ENCODE data around the gene SMIM33.
"Not testable (repeated sequence)": the region's sequence is repeated elsewhere in the genome, so short reads cannot be mapped to it uniquely, and the experiment has no call there.

Gene SMIM33

GRCh38 chr5:139470821-139471300 lies at the start of gene SMIM33:
SMIM33 (plus strand) TSS chr5:139471004; CDS start chr5:139471122, 118 bp downstream.
- no peak for DNase-seq

- DNase-seq = peak; percentile 32
Measured at GRCh38 chr5:139422307-139422893, 48.4 kb upstream of the SMIM33 start.

GRCh38 chr5:139425497-139425896 lies 45.3 kb upstream of the SMIM33 start:
- DNase-seq = no peak

GRCh38 chr5:139426203-139426885 lies 44.5 kb upstream of the SMIM33 start:
- DNase-seq = no peak

- DNase-seq = no peak
Measured at GRCh38 chr5:139430015-139430414, 40.8 kb upstream of the SMIM33 start.

- no peak for DNase-seq
Measured at GRCh38 chr5:139431706-139432105, 39.1 kb upstream of the SMIM33 start.

GRCh38 chr5:139435676-139436075 lies 35.1 kb upstream of the SMIM33 start:
- DNase-seq = no peak

GRCh38 chr5:139438707-139439012 lies 32.1 kb upstream of the SMIM33 start:
- no peak for DNase-seq

- peak; percentile 89 for DNase-seq
Measured at GRCh38 chr5:139439013-139439903, 31.5 kb upstream of the SMIM33 start, which contains the start of gene DNAJC18. DNAJC18 (minus strand) TSS chr5:139439525; CDS start chr5:139439445, 80 bp downstream.

- not testable (repeated sequence) for DNase-seq
Measured at GRCh38 chr5:139440416-139440815, 30.4 kb upstream of the SMIM33 start.

GRCh38 chr5:139443831-139444453 lies 26.9 kb upstream of the SMIM33 start:
- DNase-seq = no peak

GRCh38 chr5:139445325-139446170 lies 25.3 kb upstream of the SMIM33 start:
- no peak for DNase-seq

- DNase-seq = no peak
Measured at GRCh38 chr5:139446956-139447779, 23.6 kb upstream of the SMIM33 start.

GRCh38 chr5:139451176-139451575 lies 19.6 kb upstream of the SMIM33 start:
- DNase-seq = no peak

GRCh38 chr5:139451878-139452660 lies 18.7 kb upstream of the SMIM33 start:
- no peak for DNase-seq

- no peak for DNase-seq
Measured at GRCh38 chr5:139453683-139454567, 16.9 kb upstream of the SMIM33 start.

GRCh38 chr5:139454568-139455290 lies 16.1 kb upstream of the SMIM33 start:
- no peak for DNase-seq

- no peak for DNase-seq
Measured at GRCh38 chr5:139456776-139457175, 14.0 kb upstream of the SMIM33 start.

- DNase-seq = no peak
Measured at GRCh38 chr5:139457241-139457640, 13.6 kb upstream of the SMIM33 start.

Data from NCI-H1436 (cell line).